A673 (cell line): ENCODE results near the gene WDR7.

ENCODE experiments used
- CTCF ChIP-seq: fragments of 300-800, 200-600 bp; sonication (generic); conservative IDR thresholded peaks from 2 replicates; pipeline ENCODE4 v1.5.1; 2017; ENCODE audit warnings: low read depth, mild to moderate bottlenecking, antibody characterized with exemption, low read length, moderate library complexity, mixed read lengths
- EZH2 ChIP-seq: fragments of 200-600 bp; sonication (generic); IDR thresholded peaks from 2 replicates; pipeline ENCODE4 v1.6.1; 2017; ENCODE audit warnings: borderline replicate concordance, low read depth, mild to moderate bottlenecking, mixed read lengths, antibody characterized with exemption, low read length; ENCODE audit not compliant: poor library complexity, severe bottlenecking

GRCh38 chr18:56861244-56861643 is 210.1 kb downstream of the WDR7 start:
- no peak for TF ChIP-seq CTCF
- no peak for TF ChIP-seq EZH2
